CD4-positive, alpha-beta T cell treated with Interleukin-10 for 1 hour (primary cell): ENCODE results near the gene FGD4.

ENCODE experiments used
- DNase-seq: peaks from one replicate; pipeline ENCODE4 v3.0.0-alpha.2; 2020

Gene FGD4

GRCh38 chr12:32460638-32461037 is 61.3 kb downstream of the FGD4 start:
- DNase-seq, result no peak

GRCh38 chr12:32462908-32463307 is 63.5 kb downstream of the FGD4 start:
- no peak for DNase-seq

GRCh38 chr12:32466187-32466586 is 66.8 kb downstream of the FGD4 start:
- no peak for DNase-seq

GRCh38 chr12:32466986-32467711 is 67.8 kb downstream of the FGD4 start:
- no peak for DNase-seq

- no peak for DNase-seq
Measured at GRCh38 chr12:32467959-32468863, 68.9 kb downstream of the FGD4 start.

GRCh38 chr12:32470936-32471470 is 71.6 kb downstream of the FGD4 start:
- no peak for DNase-seq

- DNase-seq, result no peak
Measured at GRCh38 chr12:32471591-32472001, 72.2 kb downstream of the FGD4 start.

- no peak for DNase-seq
Measured at GRCh38 chr12:32475724-32476123, 76.4 kb downstream of the FGD4 start.

GRCh38 chr12:32476446-32476845 is 77.1 kb downstream of the FGD4 start:
- no peak for DNase-seq

GRCh38 chr12:32477714-32478113 is 78.4 kb downstream of the FGD4 start:
- DNase-seq, result no peak

GRCh38 chr12:32478166-32478565 is 78.8 kb downstream of the FGD4 start:
- no peak for DNase-seq

- no peak for DNase-seq
Measured at GRCh38 chr12:32478858-32479725, 79.7 kb downstream of the FGD4 start.

- DNase-seq, result no peak
Measured at GRCh38 chr12:32482226-32482625, 82.9 kb downstream of the FGD4 start.

GRCh38 chr12:32483499-32483898 is 84.1 kb downstream of the FGD4 start:
- peak; percentile 6 for DNase-seq

GRCh38 chr12:32483993-32484392 is 84.6 kb downstream of the FGD4 start:
- DNase-seq, result no peak

GRCh38 chr12:32486158-32486557 is 86.8 kb downstream of the FGD4 start:
- no peak for DNase-seq

- DNase-seq, result no peak
Measured at GRCh38 chr12:32488132-32488531, 88.8 kb downstream of the FGD4 start.

- DNase-seq, result no peak
Measured at GRCh38 chr12:32489070-32489469, 89.7 kb downstream of the FGD4 start.

- no peak for DNase-seq
Measured at GRCh38 chr12:32490801-32491200, 91.4 kb downstream of the FGD4 start.

GRCh38 chr12:32493282-32493681 is 93.9 kb downstream of the FGD4 start:
- DNase-seq, result no peak

- no peak for DNase-seq
Measured at GRCh38 chr12:32494656-32495055, 95.3 kb downstream of the FGD4 start.

- DNase-seq, result no peak
Measured at GRCh38 chr12:32496946-32497345, 97.6 kb downstream of the FGD4 start.

GRCh38 chr12:32497864-32498263 is 98.5 kb downstream of the FGD4 start:
- no peak for DNase-seq
